Activated naive CD4-positive, alpha-beta T cell treated with anti-CD3 and anti-CD28 coated beads, Interleukin-2, amount 10 ng/mL, durations not matched to agents 5 hours and 36 hours (primary cell): Measurements from ENCODE around the gene TM9SF2. TPM values are rescaled to one million over a fixed set of nuclear protein-coding genes. Genes with fewer than 3 reads are reported as not detected.

Experiments
- total RNA-seq, 2 experiments: library from RNA; stranded (reverse); gene quantifications; one replicate each; pipeline ENCODE4 v1.2.3, GENCODE V29; 2021

The TM9SF2 gene
- total RNA-seq: 10 to 100 TPM; 72.2 to 76.9 TPM

GRCh38 chr13:99501184-99501847, at the start of gene TM9SF2:
Gene TM9SF2 (plus strand): TSS chr13:99501472. CDS start chr13:99501607, 135 bp downstream.

GRCh38 chr13:99606324-99607066, 105.2 kb downstream of the TM9SF2 start, which contains the start of gene CLYBL:
Gene CLYBL (plus strand): TSS chr13:99606690.

Other genes starting within 250 kb of the TM9SF2 start
- gene GPR18, start 243.1 kb upstream of the TM9SF2 start, total RNA-seq: 10 to 100 TPM; 17.0 to 18.0 TPM
- gene GPR183, start 194.1 kb upstream of the TM9SF2 start, total RNA-seq: 10 to 100 TPM; 14.2 to 16.7 TPM
- 1 to 10 TPM; 6.1 to 6.3 TPM for gene CLYBL, start 105.2 kb downstream of the TM9SF2 start, total RNA-seq